Measurements from ENCODE around the gene PON3.

DNA sequence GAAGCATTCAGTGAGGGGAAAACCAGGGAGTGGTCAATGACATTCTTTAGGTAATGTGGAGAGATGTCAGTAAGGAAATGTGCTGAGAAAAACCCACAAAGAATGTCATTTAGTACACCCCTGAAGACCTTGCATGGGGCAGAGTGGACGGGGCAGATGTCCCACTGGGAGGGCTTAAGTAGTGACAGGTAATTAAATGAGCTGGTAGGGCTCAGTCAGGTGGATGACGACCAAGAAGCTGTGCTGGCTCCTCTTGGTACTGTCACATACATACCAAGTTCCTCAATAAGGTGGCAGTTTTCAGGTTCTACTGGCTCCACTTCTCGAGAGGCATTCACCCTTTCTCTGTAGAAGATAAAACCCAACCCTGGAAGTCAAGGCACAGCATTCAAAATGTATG is 1.8 kb downstream of the PON3 start:
- no peak for TF ChIP-seq POLR2AphosphoS5 (IDR thresholded peaks at IDR 0.05)
- TF ChIP-seq, protein P1, sequence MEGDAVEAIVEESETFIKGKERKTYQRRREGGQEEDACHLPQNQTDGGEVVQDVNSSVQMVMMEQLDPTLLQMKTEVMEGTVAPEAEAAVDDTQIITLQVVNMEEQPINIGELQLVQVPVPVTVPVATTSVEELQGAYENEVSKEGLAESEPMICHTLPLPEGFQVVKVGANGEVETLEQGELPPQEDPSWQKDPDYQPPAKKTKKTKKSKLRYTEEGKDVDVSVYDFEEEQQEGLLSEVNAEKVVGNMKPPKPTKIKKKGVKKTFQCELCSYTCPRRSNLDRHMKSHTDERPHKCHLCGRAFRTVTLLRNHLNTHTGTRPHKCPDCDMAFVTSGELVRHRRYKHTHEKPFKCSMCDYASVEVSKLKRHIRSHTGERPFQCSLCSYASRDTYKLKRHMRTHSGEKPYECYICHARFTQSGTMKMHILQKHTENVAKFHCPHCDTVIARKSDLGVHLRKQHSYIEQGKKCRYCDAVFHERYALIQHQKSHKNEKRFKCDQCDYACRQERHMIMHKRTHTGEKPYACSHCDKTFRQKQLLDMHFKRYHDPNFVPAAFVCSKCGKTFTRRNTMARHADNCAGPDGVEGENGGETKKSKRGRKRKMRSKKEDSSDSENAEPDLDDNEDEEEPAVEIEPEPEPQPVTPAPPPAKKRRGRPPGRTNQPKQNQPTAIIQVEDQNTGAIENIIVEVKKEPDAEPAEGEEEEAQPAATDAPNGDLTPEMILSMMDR (IDR thresholded peaks at IDR 0.05): no peak
- no peak for TF ChIP-seq POLR2A (IDR thresholded peaks at IDR 0.05; ENCODE audit: low read depth)
- no peak for TF ChIP-seq EP300 (IDR thresholded peaks at IDR 0.05)
